Effector CD4-positive, alpha-beta T cell (primary cell): ENCODE data around the gene TGFBR2.
A peak's percentile ranks its signal among the peaks of the same experiment; 100 is the strongest.
"Not testable (repeated sequence)": the region's sequence is repeated elsewhere in the genome, so short reads cannot be mapped to it uniquely, and the experiment has no call there.

Experiments used
- DNase-seq: peaks from one replicate; pipeline ENCODE4 v3.0.0-alpha.2; 2020

Gene TGFBR2

DNA sequence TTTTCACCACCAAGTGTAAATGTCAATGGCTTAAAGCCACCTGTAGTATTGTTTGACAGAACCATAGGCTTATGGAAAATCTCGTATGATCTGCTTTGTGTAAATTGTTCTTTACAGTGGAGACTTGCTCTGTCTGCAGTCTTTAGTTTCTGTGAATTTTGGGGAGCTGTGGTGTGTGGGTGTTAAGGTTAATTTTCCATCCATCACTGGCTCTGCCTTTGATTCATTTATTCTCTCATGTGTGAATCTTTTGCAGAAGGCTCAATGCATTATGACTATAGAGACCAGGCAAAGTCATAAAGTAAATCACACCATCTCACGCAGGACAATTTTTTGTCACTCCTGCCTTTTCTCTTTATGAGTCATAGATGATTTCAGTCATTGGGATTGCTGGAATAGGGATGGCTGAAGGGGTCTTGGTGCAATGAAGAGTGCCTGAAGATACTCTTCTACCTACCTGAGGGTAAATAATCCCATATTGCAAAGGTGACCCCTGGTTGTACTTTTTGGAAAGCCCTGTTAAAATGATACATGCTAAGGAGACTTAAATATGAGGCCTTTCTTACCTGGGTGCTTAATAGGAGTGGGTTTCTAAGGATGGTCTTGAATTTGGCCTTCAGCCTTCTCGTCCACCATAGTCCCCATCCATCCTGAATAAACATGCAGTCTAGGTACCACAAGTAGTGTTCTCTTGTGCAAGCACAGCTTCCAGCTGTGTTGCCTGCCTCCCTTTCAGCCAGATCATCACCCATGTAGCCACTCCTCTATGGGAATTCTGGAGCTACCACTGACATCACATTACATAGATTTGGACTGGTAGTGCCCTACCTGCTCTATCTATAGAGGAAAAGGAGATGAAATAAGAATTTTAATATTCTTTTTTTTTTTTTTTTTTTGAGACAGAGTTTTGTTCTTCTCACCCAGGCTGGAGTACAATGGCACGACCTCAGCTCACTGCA is 14.3 kb downstream of the TGFBR2 start:
- no peak for DNase-seq

DNA sequence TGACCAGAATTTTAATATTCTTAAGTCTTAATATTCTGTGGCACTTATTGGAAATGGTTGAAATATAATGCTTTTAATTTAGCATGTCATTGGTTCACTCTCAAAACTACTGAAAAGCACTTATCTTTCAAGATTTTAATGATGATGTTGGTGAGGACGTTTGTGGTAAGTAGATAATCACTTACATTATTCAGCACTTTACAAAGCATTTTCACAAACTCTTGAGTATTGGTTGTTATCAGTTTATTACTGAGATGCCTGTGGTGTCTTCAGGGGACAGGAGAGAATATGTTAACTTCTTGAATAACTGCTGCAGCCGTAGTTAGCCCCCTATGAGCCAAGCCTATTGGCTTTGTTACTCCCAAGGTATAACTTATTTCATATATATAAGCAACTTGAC is 15.2 kb downstream of the TGFBR2 start:
- DNase-seq, result no peak

DNA sequence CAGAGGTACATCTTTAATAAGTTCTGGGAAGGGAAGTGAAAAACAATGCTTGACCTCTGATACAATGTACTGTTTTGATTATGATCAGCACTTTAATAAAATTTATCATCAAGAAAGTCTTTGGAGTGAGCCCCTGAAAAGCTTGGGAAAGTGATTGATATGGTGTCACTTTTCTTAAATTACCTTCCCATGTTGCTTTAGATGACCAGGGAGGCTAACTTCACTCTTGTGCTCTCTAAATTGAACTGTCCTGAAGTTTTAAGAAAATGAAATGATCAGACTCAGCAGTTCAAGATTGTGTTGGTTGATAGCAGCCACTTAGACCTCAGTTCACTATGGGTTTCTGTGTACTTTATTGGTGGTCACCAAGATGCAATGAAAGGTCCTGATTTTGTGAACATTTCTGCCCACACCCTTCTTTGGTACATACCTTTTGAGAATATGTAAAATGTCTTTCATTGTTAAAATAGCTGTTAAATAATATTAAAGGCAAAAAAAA is 15.7 kb downstream of the TGFBR2 start:
- no peak for DNase-seq

DNA sequence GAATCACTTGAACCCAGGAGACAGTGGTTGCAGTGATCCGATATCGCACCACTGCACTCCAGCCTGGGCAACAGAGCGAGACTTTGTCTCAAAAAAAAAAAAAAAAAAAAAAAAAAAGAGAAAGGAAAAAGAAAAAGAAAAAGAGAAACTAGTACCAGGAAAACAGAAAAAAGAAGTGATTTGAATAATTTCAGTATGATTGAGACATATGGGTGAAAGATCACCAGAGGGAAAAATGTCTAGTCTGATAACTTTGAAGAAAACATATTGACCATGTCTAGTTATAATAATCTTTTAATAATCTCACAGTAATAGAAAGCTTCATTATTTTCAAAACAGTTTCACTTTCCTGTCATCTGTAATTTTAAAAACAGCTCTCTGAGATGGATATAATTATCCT is 16.4 kb downstream of the TGFBR2 start:
- DNase-seq, result no peak

DNA sequence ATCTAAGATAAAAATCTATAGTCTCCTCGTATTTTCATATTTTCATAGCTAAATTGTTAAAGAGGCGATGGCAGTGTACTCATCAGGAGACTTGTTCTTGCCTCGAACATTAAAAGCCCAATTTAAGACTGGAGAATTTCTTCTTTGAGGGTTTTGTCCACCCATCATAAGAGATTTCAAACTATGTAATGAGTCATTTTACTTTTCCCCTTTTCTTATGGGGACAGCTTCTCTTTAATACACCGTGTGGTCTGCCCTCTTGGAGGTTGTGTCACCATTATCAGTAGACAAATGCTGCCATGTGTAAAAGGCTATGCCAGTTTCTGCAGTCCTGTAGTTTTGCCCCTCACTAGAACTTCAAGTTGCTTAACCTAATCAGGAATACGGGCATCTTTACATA is 16.9 kb downstream of the TGFBR2 start:
- no peak for DNase-seq

DNA sequence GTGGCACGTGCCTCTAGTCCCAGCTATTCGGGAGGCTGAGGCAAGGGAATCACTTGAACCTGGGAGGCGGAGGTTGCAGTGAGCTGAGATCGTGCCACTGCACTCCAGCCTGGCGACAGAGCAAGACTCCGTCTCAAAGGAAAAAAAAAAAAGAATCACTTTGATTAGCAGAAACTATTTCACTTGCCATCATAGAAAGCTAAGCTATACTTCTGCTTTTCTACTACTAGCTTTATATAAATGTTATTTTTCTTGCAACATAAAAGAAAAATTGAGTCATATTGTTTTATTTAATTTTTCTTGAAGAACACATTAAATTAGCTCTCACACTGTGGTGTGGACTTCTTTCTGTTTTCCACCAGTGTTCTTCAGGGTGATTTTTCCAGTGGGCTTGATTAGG is 18.1 kb downstream of the TGFBR2 start:
- DNase-seq, result not testable (repeated sequence)

DNA sequence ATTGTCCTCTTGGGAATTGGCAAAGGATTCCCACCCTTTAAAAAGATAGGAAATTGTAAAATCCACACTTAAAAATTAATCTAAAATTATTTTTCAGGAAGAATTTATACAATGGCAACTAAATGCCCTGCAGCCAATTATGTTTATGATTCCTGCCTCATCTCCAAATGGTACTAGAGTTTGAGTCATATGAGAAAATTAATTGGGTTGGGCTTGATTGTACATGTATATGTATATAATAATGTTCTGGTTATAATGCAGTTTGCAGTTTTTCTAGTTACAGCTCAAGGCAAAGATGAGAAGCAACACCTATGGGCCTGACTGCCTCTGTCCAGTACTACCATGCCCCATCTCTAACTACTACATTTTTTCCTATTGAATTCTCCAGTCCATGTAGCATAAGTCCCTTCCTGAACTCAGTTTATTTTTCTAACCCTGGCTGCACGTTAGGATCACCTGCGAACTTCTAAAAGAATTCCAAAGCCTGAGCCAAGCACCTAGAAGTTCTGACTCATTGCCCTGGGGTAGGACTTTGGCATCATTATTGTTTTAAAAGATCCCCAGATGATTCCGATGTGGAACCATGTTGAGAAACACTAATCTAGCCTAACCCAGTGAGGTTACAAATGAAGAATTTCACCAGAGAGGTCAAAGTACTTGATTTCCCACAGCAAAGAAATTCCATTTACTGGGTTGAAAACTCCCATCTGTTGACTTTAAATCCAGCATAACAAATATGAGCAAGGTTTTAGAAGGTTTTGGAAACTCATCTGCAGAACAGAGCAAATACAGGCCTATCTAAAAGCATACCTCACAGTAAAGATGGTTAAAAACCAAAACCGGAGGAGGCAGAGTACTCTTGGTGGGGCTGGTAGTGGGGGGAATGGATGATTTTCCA is 19.4 kb downstream of the TGFBR2 start:
- DNase-seq, result no peak

DNA sequence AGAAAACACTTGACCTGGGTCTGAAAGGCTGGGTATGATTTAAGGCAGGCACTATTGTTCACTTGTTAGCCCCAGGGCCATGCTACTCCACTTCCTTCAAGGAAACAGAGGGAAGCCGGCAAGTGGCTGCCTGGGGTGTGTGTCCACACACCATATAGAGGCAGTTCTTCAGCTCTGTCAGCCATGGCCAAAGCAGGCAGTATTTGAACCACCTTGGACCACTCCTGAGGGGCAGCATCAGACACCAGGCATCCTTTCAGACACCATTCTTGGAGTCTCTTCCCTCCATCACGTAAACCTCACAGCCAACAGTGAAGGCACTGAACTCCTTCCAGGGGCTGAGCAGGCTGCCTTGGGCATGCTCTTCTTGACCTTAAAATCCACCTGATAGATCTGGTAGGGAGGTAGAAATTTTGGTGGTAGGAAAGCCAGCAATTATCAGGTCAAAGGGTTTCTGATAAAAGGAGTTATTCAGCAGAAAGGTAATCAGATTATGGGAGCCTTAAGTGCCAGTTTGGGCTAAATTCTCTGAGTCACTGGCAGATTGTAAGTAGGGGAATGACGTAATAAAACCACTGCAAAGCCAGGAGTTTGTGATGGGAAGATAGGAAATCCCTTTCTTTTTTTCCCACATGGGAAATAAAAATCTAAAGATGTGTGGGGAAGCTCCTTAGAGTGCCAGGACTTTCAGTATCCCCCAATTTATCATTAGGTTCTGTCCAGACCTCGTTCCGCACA is 20.2 kb downstream of the TGFBR2 start:
- no peak for DNase-seq

DNA sequence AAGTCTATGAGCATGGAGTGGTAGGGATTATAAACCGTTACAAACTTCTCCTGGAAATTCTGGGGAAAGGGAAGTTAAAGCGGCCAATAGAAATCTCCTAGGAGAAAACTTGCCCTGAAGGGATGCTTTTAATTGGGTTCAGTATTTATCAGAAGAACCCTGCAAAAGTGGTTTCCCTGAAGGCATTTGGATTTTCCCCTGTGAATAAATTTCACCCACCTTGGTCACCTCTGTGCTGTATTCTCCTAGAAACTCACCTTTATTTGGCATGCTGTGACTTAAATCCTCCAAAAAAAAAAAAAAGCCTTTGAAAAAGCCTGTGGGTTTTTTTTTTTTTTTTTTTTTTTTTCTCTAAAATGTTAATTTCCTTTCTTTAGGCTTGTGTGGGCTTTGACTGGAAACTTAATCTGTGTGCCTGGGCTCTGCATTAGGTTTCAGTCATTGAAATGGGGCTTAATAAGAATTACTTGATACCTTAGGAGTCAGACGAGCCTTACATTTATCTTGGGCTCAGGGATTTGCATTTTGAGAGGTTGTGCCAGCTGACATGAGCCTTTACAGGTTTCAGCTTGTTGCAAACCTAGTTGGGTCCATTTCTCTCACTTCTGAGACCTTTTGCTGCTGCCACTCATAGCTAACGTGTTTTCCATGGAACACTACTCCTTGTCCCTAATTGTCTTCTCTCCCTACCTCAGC is 22.0 kb downstream of the TGFBR2 start:
- DNase-seq, result no peak

DNA sequence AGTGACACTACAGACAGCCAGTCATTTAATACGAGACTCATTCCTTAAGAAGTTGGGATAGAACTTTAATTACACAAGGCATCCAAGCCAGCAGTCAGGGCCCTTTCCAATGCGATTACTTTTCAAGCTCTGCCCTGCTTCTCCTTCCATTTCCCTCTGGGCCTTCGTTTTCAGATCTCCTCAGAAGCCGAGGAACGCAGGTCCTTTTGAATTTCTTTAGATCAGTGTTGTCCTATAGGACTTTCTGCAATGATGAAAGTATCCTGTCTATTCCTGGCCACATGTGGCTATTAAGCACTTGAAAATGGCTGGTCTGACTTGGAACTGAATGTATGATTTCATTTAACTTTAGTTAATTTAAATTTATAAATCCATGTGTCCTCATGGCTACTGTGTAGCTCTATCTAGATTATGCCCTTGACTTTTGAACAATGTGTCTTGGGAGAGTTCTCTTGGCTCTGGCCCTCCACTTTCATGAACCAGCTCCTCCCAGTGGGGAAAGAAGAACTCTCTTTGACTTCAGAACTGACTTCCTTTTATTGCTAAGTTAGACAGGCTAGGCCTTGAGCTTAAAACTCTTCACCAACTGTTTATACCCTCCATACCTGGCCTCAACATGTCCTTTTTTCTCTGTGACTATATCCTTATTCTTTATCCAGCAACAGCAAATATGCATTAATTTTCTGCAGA is 22.6 kb downstream of the TGFBR2 start:
- no peak for DNase-seq

DNA sequence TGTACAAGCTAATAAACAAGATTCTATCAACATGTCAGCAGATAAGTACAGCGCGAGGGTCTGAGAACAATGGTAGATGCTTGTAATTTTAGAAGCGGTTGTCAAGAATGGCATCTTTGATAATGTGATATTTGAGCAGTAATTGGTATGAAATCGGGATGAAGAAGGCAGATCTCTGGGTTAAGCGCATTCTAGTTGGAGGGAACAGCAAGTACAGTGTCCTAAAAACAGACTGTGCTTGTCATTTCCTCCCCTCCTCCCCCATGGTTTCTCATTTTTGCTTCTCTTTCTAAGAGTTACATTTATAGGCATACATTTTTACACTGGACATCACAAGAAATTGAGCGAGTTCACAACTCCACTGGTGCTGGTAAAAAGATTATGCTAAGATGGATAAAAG is 23.3 kb downstream of the TGFBR2 start:
- DNase-seq, result no peak

DNA sequence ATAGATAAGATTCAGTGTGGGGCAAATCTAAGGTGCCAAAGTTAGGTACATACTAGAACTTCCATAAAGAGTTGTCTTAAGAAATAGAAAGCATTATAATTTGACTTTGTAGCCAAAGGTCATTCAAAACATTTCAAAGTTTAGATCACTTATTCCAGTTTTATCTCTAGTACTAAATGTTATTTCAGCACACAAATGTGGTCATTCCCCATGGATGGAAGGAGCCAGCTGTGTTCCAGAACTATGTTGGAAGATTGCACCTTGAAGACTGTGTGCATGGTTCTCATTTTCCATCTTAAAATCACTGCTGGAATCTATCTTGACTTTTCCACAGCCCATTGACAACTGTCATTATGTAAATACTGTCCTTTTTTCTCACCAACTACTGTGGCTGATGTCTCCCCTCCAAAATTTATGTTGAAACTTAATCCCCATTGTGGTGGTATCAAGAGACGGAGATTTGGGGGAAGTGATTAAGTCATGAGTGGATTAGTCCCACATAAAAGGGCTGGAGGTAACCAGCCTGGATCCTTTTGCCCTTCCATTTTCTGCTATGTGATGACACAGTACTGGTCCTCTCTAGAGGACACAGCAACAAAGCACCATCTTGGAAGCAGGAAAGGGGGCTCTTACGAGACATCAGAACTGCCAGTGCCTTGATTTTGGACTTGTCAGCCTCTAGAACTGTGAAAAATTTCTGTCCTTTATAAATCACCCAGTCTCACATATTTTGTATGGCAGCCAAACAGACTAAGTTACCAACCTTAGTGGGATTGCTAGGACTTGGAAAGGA is 24.0 kb downstream of the TGFBR2 start:
- no peak for DNase-seq

DNA sequence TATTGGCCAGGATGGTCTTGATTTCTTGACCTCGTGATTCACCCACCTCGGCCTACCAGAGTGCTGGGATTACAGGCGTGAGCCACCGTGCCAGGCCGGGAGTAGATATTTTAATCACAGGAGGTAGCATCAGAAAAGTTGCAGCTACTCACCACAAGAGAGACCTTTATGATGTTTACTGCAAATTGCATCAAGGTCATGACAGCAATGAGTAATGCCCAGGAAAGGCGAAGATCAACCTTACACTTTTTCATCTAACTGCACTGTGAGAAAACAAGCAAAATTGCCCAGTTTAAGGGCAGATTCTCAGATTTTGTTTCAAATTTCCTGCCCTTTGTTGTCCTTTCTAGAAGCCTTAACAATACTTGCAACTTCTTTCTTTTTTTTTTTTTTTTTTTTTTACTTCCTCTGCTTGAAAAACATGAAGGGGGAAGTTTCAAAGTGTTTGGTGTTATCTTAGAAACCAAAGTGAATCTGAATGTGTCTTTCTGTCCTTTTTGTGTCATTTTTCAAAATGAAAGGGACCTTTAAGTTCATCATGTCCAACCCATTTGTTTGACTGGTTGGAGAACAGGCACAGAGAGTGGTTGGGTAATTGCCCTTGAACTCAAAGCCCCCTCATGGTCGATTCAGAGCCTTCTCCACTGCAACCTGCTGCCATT is 25.0 kb downstream of the TGFBR2 start:
- peak; percentile 42 for DNase-seq

DNA sequence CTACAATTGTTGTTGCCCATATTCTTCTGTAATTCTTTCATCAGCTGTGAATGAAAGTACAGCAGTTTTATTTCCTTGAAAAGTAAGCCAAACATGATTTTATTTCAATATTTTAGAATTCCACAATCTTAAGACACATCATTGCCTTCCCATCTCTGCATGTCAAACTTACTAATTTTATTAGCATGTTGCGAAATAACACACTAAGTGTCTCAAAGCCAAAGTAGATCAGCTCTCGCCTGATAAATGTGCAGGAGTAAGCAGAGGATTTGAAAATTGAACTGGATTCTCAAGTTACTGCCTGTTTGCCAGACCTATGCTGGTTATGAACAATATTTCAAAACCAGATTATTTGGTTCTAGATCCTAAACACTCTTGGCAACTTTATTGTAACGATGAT is 25.7 kb downstream of the TGFBR2 start:
- no peak for DNase-seq

DNA sequence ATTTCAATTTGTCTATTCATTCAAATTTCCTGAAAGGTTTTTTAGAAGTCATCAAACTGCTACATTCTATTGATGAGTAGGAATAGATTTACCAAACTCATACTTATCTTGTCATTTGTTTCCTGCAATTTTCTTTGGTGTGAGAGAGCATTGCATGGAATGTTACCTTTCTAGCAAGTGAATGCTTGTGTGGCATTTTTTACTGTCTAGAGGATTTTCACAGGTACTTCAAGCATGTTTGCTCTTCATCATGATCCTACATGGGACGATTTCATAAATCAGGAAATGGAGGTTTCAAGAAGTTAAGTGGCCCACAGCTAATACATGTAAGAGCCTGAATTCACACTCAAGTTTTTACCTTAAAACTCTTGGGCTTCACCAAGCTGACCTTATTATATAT is 26.1 kb downstream of the TGFBR2 start:
- DNase-seq, result no peak

DNA sequence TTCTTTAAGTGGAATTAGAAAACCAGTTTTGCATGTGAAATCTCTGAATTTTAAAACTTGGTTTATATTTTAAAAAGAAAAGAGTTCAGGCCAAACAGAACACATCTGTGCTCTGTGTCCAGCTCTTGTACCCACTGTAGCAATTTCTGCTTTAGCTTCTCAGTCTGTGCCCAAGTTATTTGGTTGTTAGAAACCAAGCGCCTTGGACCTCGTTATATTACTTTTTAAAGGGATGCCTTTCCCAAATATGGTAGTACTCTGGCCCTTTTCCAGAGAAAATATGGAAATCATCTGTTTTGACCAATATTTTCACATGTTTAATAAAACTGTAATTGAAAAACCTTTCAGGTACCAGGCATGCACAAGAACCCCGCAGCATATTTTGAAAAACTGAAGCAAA is 27.3 kb downstream of the TGFBR2 start:
- DNase-seq, result no peak

DNA sequence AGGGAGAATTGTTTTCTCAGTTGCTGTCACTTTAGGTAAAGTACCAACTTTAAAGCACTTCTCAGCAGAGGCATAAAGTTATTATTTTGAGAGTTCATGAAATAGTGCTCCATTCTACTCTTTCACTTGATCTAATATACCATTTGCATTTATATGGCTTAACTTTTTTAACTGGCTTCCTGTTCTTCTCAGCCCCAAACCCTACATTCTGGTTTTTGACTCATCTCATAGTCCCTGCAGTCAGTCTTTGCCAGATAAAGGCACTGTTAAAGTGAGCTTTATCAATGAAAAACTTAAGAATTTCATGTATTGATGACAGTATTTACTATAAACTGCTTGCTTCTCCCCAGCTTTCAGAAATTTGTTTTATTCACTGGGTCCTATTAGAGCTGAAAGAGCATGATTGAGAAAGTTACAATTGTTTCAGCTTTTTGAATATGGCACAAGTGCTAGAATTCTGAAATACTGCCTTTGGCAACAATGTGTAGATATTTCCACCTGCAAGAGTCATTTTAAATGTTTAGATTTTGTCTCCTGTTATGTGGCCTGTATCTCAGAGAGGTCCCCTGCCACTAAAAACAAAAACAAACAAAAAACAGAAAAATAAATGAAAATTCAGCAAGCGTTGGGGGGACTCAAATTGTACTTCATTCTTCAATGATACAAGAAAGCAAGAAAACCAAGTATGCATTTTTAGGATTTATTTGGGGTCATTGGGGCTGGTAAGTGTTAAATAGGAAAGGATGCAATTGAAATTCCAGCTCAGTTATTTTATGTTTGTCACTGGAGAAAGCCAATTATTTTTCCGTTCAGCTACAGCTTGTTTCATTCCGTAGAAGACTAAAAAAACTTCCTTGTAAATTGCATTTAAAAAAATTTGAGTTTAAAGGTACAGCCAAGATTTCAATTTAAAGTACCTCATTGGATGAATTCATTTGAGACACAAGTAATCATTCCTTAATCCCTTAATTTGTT is 28.6 kb downstream of the TGFBR2 start:
- no peak for DNase-seq

DNA sequence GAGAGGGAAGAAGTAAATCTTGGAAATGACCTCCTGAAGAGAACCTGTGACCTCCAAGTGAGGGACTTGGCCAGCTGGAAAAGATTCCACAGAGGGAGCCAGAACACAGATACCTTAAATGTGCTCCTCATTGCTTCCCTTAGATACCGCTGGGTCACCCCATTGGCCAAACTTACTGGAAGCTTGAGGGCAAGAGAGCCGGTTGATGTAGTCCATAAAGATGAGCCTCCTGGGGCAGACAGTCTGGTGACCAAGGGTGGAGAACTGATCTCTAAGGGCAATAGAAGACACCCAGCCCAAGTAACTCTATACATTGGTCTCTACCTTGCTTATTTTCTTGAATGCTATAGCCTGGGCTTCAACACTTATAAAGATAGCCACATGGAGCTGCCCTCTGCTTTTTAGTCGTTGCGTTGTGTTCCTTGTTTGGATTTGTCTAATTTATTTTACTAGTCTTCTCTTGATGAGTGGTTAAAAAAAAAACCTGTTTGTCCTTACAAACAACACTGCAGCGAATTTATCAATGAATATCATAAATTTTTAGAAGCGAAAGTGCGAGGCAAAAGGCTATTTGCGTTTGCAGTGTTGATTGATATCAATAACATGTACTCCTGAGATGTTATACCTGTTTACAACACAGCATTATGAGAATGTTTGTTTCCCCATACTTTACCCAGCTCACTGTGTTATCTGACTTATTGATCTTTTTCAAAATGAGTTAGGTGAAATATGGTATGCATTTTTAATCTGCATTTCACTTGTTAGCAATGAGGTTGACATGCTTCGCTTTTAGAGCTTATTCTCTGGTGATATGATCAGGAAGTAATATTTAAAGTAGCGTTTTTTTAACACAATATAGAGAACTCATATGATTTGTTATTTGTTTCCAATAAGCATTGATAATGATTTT is 31.2 kb downstream of the TGFBR2 start:
- no peak for DNase-seq
